NCI-H1436 treated with DMSO at 0.1 percent for 48 hours (cell line): ENCODE results near the gene GBX1.

Source experiments
- DNase-seq: peaks from one replicate; lab custom pipeline; 2025; lab: John Stamatoyannopoulos, UW

GBX1 gene

GRCh38 chr7:151139791-151140190 lies 27.7 kb downstream of the GBX1 start:
- DNase-seq, result no peak

DNA sequence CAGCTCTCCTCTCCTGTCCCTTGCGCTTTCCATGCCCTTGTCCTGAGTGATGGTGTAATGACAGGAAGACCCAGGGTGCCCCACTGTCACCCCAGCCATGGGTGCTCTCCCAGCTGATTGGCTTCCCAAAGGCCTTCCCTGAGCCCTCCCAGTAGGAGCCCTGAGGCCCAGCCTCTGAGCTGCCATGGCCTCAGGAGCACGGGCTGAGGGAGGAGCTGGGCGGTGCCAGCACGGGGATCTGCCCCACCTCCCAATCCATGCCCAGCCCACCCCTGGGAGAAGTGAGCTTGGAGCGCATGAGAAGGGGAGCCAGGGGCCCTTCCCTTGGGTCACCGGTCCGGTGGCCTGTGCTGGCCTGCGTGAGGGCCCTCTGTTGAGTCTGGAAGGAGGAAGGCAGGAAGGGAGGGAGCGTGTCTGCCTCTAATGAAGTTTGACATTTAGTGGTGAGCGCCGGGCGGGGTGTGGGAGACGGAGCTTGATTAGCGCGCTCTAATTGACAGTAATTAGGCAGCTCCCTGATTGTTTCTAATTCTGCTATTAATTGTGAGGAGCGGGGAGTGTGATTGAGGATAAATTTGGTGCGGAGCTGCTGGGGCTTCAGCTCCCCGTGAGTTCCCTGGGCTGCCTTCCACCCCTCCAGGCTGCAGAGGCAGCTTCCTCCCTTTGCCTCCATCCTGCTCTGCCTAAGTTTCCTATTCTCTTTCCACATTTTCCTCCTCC lies 28.3 kb downstream of the GBX1 start:
- no peak for DNase-seq

GRCh38 chr7:151138153-151138851 lies 29.2 kb downstream of the GBX1 start:
- DNase-seq, result no peak

DNA sequence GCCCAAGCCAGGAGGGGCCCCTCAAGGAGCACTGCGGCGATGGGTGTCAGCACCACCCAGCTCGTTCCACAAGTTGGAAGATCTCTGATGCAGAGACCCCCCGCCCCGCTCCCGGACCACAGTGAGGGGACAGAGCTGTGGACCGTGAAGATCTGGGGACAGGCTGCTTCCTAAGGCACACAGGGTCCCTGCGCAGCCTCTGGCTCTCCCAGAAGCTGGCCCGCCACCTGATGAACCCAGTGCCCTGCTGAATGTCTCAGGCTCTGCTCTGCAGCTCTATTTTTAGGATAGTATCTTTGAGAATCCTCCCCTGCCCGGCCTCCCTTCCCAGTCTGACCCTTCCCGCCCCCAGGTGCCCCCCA lies 29.7 kb downstream of the GBX1 start:
- DNase-seq, result no peak

DNA sequence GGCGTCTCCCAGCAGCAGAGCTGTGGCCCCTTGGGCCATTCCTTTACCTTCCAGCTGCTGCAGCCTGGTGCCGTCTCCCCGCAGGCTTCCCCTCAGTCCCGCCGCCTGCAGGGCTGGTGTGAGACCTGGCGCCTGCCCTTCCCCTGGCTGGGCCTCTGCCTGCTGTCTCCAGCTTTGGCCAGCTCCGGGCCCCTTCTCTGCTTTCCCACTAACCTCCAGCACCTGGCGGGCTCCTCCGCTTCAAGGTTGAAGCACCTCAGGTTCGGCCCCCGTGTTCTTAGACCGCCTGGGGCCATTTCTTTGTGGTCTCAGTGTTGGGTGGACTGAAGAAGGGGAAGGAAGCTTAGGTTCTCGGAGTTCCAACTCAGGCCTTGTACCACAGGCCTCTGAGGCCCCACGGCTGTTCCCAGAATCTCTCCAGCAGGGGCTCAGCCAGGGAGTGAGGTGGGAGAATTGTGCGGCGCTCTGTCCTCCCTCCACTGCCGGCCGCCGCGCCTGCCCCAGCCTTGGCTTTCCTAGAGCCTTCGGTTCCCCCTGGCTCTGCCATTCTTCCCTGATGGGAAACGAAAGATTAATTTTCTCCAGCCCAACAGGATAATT lies 30.3 kb downstream of the GBX1 start:
- DNase-seq, result no peak

- no peak for DNase-seq
Observed at GRCh38 chr7:151135866-151136843, 31.3 kb downstream of the GBX1 start.

GRCh38 chr7:151135525-151135845 lies 32.0 kb downstream of the GBX1 start:
- DNase-seq, result no peak

DNA sequence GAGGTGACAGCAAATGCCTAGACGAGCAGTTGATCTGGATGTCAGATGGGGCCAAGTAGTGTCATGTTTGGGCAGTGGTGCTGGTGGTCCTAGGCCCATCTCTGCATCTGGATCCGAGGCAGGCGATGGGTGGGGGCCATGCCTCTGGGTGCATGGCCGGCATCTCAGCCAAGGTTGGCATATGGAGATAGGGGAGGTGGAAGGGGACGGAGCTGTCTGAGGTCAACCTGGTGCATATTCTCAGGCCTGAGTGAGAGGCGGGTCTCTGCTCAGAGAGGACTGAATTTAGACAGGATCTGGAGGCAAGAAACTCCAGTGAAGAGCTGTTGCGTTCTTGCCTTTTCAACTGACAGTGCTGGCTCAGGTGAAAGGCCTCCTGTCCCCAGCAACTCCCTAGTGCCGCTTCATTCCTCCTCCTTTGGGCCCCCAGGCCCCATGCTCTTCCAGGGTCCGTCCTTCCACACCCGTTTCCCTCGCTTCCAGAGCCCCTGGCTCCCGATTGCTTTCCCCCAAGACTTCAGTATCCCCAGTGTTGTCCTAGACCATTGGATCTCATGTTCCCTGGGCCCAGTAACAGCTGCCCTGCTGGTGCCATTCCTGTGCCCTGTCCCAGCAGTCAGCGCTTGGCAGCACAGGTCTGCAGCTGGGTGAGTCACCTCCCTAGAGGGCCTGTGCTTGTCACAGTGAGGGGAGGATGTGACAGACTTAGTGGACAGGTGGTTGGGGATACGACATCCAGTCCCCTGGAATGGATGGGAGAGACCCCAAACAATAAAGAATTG lies 32.6 kb downstream of the GBX1 start:
- no peak for DNase-seq

GRCh38 chr7:151133986-151134742 lies 33.3 kb downstream of the GBX1 start:
- no peak for DNase-seq

GRCh38 chr7:151133266-151133985 lies 34.1 kb downstream of the GBX1 start:
- no peak for DNase-seq

- DNase-seq, result no peak
Observed at GRCh38 chr7:151132461-151133205, 34.9 kb downstream of the GBX1 start.

- DNase-seq, result no peak
Observed at GRCh38 chr7:151131592-151132293, 35.8 kb downstream of the GBX1 start.

GRCh38 chr7:151131224-151131591 lies 36.3 kb downstream of the GBX1 start:
- DNase-seq, result no peak

DNA sequence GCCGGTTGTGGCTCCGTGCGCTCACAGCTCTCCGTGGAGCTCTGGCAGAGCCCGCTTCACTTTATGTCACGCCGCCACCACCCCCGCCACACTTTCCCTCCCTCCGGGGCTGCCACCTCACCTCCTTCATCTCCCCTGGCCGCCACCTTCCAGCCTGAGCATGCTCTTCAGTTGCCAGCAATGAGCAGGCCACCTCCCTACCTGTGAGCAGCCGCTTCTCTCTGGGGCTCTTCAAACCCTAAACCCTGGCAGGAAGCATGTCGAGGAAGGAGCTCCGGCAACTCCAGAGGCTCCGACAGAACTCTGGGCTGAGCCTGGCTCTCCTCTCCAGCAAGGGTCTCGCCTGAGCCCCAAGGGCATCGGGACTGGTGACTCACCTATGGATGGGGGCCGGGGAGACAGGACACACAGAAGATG lies 36.7 kb downstream of the GBX1 start:
- no peak for DNase-seq

DNA sequence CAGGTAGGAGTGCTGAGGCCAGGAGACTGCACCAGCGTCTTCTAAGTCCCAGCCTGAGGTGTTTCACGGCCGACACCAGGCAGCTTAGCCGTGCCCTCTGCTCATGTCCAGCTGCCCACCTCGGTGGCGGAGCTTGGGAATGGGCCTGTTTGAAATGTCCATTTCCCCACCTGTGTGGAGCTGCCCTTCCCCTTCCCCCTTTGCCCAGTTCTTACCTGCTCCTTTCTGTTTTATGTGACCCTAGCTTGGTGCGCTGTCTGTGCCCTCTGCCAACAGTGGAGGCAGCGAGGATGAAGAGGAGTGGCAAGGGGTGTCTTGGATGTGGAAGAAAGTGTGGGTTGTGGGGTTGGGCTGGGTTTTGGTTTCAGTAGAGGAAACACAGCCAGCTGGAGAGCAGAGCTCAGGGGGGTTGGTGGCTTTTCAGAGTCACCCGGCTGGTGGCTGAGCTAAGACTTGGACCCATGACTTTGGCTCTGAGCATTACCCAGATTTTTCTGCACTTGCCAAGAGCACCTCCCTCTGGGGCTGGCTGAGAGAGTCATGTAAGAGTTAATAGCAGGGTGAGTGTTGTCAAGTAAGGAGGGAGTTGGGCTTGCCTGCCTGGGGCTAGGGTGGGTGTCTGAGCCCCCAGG lies 37.4 kb downstream of the GBX1 start:
- DNase-seq, result no peak

- no peak for DNase-seq
Observed at GRCh38 chr7:151129117-151129959, 38.2 kb downstream of the GBX1 start.

DNA sequence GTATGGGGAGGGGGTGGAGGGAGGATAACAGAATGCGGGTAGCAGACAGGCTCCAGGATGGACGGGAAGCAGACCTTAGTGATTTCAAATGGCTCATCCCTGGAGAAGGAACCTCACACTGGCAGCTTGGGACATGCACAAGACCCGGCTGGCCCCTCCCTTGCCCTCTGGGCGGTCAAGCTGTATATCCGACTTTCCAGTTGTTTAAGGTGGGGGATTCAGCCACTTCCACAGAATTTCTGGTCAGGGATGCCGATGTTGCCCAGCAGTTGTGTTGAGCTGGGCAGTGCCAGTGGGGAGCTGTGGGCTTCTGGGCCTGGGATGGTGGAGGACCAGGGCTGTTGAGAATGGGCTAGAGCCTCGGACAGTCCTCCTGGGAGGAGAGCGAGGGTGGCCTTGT lies 38.8 kb downstream of the GBX1 start:
- no peak for DNase-seq
